ENCODE results near the gene NUDT4. TPM values are rescaled to one million over a fixed set of nuclear protein-coding genes. Genes with fewer than 3 reads are reported as not detected.
"Not testable (repeated sequence)": the region's sequence is repeated elsewhere in the genome, so short reads cannot be mapped to it uniquely, and the experiment has no call there.

Gene NUDT4
- total RNA-seq, 1 experiment from 2014 or later: 21.0 TPM

DNA sequence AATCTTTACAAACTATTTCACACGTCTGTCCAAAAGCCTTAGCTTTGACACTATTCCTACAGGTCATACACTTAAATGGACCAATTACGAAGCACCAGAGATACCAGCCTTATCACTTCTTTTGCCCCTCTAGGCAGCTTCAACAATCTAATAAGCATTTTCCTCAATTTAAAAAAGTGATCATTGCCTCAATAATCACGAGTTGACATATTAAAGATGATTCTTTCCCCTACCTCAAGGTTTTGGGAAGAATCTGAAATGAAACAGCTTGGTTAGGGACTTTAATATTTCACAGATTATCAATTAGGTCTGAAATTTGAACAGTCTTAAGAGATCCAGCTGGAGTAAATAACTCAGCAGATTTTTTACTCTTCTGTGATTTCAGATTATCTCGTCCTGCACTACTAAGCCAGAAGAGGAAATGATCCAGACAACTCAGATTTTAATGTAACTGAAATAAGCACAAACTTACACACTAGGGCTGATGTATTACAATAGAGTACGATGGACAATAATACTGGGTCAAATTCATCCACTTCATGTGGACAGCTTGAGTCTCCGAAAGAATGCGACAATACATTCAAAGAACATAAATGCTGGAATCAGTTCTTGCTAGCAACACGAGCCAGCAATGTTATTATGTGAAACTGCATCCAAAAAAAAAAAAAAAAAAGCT lies 48.1 kb downstream of the NUDT4 start:
- Histone ChIP-seq H4K20me1 (ENCODE audit: insufficient read depth, low read depth, low read length) (peaks cover 92% of the 10 kb centered on the region), H3K9ac (ENCODE audit: low read length) (no peak overlapping the region), H3K9me3 (ENCODE audit: low read length) (no peaks in the 10 kb centered on the region), H3K79me2 (ENCODE audit: low read length) (peaks cover 87% of the 10 kb centered on the region), H3K4me1 (ENCODE audit: low read length) (peaks cover 46% of the 10 kb centered on the region), H3K27ac (ENCODE audit: low read length) (no peak overlapping the region), H3K36me3 (ENCODE audit: insufficient read depth, low read length) (no peaks in the 10 kb centered on the region), H3K4me3 (ENCODE audit: low read length) (no peak overlapping the region), H3K9me2 (replicated peaks; ENCODE audit: insufficient read depth, low read length) (no peaks in the 10 kb centered on the region), H2AFZ (ENCODE audit: low read length) (no peak overlapping the region), H3K4me2 (ENCODE audit: low read depth, low read length, poor library complexity, severe bottlenecking) (no peak overlapping the region), H3K27me3 (ENCODE audit: low read length) (no peaks in the 10 kb centered on the region)
- DNase-seq: no peak

DNA sequence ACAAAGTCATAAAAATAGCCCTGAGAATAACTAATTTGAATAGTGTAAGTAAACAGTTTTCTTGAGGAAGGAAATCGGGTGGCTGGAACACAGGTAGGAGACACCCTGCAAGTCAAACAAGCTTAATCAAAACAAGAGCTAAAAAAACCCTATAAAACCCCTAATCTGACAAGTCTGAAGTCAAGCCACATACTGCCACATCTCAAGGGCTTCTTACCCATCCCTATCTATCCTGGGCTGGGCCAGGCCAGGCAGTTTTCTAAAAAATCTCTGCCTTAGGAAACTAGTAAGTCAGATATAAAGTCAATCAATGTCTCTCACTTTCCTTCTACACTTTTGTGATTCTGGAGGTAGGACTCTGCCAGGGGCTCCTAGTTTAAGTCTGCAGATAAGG lies 48.7 kb downstream of the NUDT4 start:
- Histone ChIP-seq H3K27ac (ENCODE audit: low read length) (no peak overlapping the region), H2AFZ (ENCODE audit: low read length) (no peak overlapping the region), H3K4me1 (ENCODE audit: low read length) (peaks cover 46% of the 10 kb centered on the region), H3K27me3 (ENCODE audit: low read length) (no peaks in the 10 kb centered on the region), H3K36me3 (ENCODE audit: insufficient read depth, low read length) (no peaks in the 10 kb centered on the region), H3K9ac (ENCODE audit: low read length) (no peak overlapping the region), H3K4me2 (ENCODE audit: low read depth, low read length, poor library complexity, severe bottlenecking) (no peak overlapping the region), H3K79me2 (ENCODE audit: low read length) (peaks cover 90% of the 10 kb centered on the region), H3K9me3 (ENCODE audit: low read length) (no peaks in the 10 kb centered on the region), H3K9me2 (replicated peaks; ENCODE audit: insufficient read depth, low read length) (no peaks in the 10 kb centered on the region), H3K4me3 (ENCODE audit: low read length) (no peak overlapping the region), H4K20me1 (ENCODE audit: insufficient read depth, low read depth, low read length) (peaks cover 93% of the 10 kb centered on the region)
- DNase-seq: no peak

DNA sequence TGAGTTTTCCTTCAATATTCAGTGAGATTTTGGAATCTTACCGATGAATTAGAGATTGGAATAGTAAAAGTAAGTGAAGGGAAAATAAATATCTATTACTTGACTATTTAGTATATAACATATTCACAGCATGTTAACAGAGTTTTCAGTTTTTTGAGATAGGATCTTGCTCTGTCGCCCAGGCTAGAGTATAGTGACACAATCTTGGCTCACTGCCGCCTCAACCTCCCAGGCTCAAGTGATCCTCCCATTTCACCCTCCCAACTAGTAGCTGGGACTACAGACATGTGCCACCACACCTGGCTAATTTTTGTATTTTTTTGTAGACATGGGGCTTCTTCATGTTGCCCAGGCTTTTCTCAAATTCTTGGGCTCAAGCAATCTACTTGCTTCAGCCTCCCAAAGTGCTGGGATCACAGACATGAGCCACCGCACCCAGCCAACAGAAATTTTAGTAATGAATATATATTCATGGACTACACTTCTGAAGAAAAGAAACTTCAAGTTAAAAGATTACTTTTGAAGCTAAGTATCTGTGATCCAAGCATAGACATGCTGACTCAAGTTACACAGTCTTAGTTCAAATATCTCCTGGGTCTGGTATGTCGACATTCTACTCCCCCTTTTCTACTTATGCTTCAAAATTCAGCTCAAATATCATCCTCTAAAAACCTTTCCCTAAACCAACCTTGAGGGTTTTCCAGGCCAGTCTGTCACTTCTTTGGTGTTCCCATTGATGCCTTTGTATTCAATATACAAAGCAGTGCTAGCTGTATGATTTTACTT lies 50.2 kb downstream of the NUDT4 start:
- Histone ChIP-seq H3K9ac (ENCODE audit: low read length) (no peak overlapping the region), H3K27ac (ENCODE audit: low read length) (no peak overlapping the region), H3K36me3 (ENCODE audit: insufficient read depth, low read length) (no peaks in the 10 kb centered on the region), H3K4me1 (ENCODE audit: low read length) (peaks cover 33% of the 10 kb centered on the region), H3K4me2 (ENCODE audit: low read depth, low read length, poor library complexity, severe bottlenecking) (no peak overlapping the region), H3K79me2 (ENCODE audit: low read length) (peaks cover 90% of the 10 kb centered on the region), H4K20me1 (ENCODE audit: insufficient read depth, low read depth, low read length) (peaks cover 90% of the 10 kb centered on the region), H3K27me3 (ENCODE audit: low read length) (no peaks in the 10 kb centered on the region), H2AFZ (ENCODE audit: low read length) (no peak overlapping the region), H3K9me2 (replicated peaks; ENCODE audit: insufficient read depth, low read length) (no peaks in the 10 kb centered on the region), H3K9me3 (ENCODE audit: low read length) (no peaks in the 10 kb centered on the region), H3K4me3 (ENCODE audit: low read length) (no peak overlapping the region)
- no peak for DNase-seq

DNA sequence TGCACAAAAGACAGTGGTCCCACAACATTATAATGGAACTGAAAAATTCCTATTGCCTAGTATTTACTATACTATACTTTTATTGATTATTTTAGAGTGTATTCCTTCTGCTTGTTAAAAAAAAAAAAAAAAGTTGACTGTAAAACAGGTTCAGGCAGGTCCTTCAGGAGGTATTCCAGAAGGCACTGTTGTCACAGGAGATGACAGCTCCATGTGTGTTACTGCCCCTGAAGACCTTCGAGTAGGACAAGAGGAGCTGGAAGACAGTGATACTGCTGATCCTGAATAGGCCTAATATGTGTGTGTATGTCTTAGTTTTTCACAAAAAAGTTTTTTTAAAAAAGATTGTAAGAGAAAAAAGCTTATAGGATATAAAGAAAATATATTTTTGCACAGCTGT lies 51.7 kb downstream of the NUDT4 start:
- no peak overlapping the region for H3K4me2 ChIP-seq (ENCODE audit: low read depth, low read length, poor library complexity, severe bottlenecking)
- no peak overlapping the region for H3K4me3 ChIP-seq (ENCODE audit: low read length)
- no peaks in the 10 kb centered on the region for H3K9me3 ChIP-seq (ENCODE audit: low read length)
- no peak for DNase-seq
- peaks cover 22% of the 10 kb centered on the region for H3K4me1 ChIP-seq (ENCODE audit: low read length)
- H4K20me1 ChIP-seq (ENCODE audit: insufficient read depth, low read depth, low read length): peaks cover 89% of the 10 kb centered on the region
- no peak overlapping the region for H2AFZ ChIP-seq (ENCODE audit: low read length)
- H3K27me3 ChIP-seq (ENCODE audit: low read length): no peaks in the 10 kb centered on the region
- H3K79me2 ChIP-seq (ENCODE audit: low read length): peaks cover 90% of the 10 kb centered on the region
- no peak overlapping the region for H3K27ac ChIP-seq (ENCODE audit: low read length)
- no peaks in the 10 kb centered on the region for H3K36me3 ChIP-seq (ENCODE audit: insufficient read depth, low read length)
- H3K9me2 ChIP-seq (replicated peaks; ENCODE audit: insufficient read depth, low read length): no peaks in the 10 kb centered on the region
- H3K9ac ChIP-seq (ENCODE audit: low read length): no peak overlapping the region

DNA sequence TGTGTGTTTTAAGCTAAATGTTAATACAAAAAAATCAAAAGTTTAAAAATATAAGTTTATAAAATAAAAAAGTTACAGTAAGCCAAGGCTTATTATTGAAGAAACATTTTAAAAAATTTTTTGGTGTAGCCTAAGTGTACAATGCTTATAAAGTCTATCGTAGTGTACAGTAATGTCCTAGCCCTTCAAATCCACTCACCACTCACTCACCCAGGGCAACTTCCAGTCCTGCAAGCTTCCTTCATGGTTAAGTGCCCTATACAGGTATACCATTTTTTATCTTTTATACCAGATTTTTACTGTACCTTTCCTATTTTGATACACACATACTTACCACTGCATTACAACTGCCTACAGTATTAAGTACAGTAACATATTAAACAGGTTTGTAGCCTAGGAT lies 52.1 kb downstream of the NUDT4 start:
- Histone ChIP-seq H3K9me2 (replicated peaks; ENCODE audit: insufficient read depth, low read length) (no peaks in the 10 kb centered on the region), H3K9me3 (ENCODE audit: low read length) (no peaks in the 10 kb centered on the region), H3K4me1 (ENCODE audit: low read length) (peaks cover 23% of the 10 kb centered on the region), H4K20me1 (ENCODE audit: insufficient read depth, low read depth, low read length) (peaks cover 88% of the 10 kb centered on the region), H2AFZ (ENCODE audit: low read length) (no peak overlapping the region), H3K79me2 (ENCODE audit: low read length) (peaks cover 89% of the 10 kb centered on the region), H3K27me3 (ENCODE audit: low read length) (no peaks in the 10 kb centered on the region), H3K4me2 (ENCODE audit: low read depth, low read length, poor library complexity, severe bottlenecking) (no peak overlapping the region), H3K36me3 (ENCODE audit: insufficient read depth, low read length) (no peaks in the 10 kb centered on the region), H3K9ac (ENCODE audit: low read length) (no peak overlapping the region), H3K27ac (ENCODE audit: low read length) (no peak overlapping the region), H3K4me3 (ENCODE audit: low read length) (no peak overlapping the region)
- DNase-seq: no peak

DNA sequence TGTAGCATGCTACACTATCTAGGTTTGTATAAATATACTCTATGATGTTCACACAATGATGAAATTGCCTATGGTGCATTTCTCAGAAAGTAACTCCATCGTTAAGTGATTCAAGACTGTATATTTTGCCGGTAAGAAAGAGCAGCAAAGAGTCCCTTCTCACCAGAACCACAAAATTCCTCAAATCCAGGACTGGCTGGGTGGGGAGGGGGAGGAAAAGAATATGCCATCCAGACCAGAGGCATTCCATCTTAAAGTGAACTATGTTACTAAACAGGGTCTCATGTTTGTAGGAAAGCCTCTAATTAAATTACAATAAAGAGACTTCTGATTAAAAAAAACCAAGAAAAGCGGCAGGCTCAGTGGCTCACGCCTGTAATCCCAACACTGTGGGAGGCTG lies 52.6 kb downstream of the NUDT4 start:
- H3K79me2 ChIP-seq (ENCODE audit: low read length): peaks cover 89% of the 10 kb centered on the region
- peaks cover 26% of the 10 kb centered on the region for H3K4me1 ChIP-seq (ENCODE audit: low read length)
- H2AFZ ChIP-seq (ENCODE audit: low read length): no peak overlapping the region
- no peak overlapping the region for H3K4me2 ChIP-seq (ENCODE audit: low read depth, low read length, poor library complexity, severe bottlenecking)
- H3K9me3 ChIP-seq (ENCODE audit: low read length): no peaks in the 10 kb centered on the region
- no peak for DNase-seq
- no peaks in the 10 kb centered on the region for H3K36me3 ChIP-seq (ENCODE audit: insufficient read depth, low read length)
- H3K9me2 ChIP-seq (replicated peaks; ENCODE audit: insufficient read depth, low read length): no peaks in the 10 kb centered on the region
- H3K27me3 ChIP-seq (ENCODE audit: low read length): no peaks in the 10 kb centered on the region
- H4K20me1 ChIP-seq (ENCODE audit: insufficient read depth, low read depth, low read length): peaks cover 88% of the 10 kb centered on the region
- no peak overlapping the region for H3K9ac ChIP-seq (ENCODE audit: low read length)
- H3K27ac ChIP-seq (ENCODE audit: low read length): no peak overlapping the region
- no peak overlapping the region for H3K4me3 ChIP-seq (ENCODE audit: low read length)

DNA sequence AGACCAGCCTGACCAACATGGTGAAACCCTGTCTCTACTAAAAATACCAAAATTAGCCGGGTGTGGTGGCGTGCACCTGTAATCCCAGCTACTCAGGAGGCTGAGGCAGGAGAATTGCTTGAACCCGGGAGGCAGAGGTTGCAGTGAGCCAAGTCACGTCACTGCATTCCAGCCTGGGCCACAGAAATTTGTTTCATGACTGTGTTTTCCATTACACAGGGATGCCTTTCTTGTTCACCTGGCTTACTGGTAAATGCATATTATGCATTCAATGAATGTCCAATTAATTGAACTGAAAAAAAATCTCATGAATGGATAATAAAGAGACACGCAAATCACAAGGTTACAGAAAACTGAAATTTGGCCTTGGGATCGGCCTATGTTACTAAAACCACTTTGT lies 54.3 kb downstream of the NUDT4 start:
- H3K27ac ChIP-seq (ENCODE audit: low read length); H2AFZ ChIP-seq (ENCODE audit: low read length); H3K9me3 ChIP-seq (ENCODE audit: low read length); DNase-seq; H3K4me2 ChIP-seq (ENCODE audit: low read depth, low read length, poor library complexity, severe bottlenecking); H3K4me3 ChIP-seq (ENCODE audit: low read length); H3K9me2 ChIP-seq (replicated peaks; ENCODE audit: insufficient read depth, low read length); H3K9ac ChIP-seq (ENCODE audit: low read length); H3K27me3 ChIP-seq (ENCODE audit: low read length); H3K36me3 ChIP-seq (ENCODE audit: insufficient read depth, low read length): not testable (repeated sequence)
- Histone ChIP-seq H3K4me1 (ENCODE audit: low read length) (peaks cover 28% of the 10 kb centered on the region), H3K79me2 (ENCODE audit: low read length) (peaks cover 89% of the 10 kb centered on the region), H4K20me1 (ENCODE audit: insufficient read depth, low read depth, low read length) (peaks cover 88% of the 10 kb centered on the region)

DNA sequence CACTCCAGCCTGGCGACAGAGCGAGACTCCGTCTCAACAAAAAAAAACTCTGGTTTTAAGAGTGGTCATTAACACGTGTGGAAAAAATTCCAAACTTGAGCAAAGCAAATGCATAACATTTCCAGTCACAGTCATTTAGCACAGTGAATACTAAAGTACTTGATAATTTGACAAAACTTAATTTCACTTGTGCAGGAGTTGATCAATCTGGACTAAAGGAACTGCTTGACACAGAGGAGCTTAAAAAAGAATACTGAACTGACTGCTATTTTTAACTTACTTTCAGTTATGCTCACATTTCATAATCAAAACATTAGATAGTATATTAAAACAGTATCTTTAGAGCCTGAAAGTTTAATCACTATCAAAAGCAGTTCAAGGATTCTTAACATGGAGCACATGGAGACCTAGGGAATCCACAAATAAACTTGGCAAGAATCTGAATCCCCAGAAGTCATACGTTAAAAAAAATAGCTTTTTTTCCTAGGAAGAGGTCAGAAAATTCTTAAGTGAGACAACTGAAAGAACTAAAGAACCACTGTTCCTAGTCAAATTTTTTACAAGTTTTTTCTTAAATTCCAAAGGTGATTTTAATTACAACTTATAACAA lies 56.6 kb downstream of the NUDT4 start:
- peaks cover 88% of the 10 kb centered on the region for H4K20me1 ChIP-seq (ENCODE audit: insufficient read depth, low read depth, low read length)
- H3K4me1 ChIP-seq (ENCODE audit: low read length): peaks cover 52% of the 10 kb centered on the region

More for the DNA sequence above, 56.6 kb downstream of the NUDT4 start:
- no peaks in the 10 kb centered on the region for H3K9me3 ChIP-seq (ENCODE audit: low read length)
- no peak for DNase-seq
- H3K79me2 ChIP-seq (ENCODE audit: low read length): peaks cover 91% of the 10 kb centered on the region
- no peak overlapping the region for H3K4me2 ChIP-seq (ENCODE audit: low read depth, low read length, poor library complexity, severe bottlenecking)
- H3K9me2 ChIP-seq (replicated peaks; ENCODE audit: insufficient read depth, low read length): no peaks in the 10 kb centered on the region
- H2AFZ ChIP-seq (ENCODE audit: low read length): no peak overlapping the region
- no peaks in the 10 kb centered on the region for H3K27me3 ChIP-seq (ENCODE audit: low read length)
- no peak overlapping the region for H3K27ac ChIP-seq (ENCODE audit: low read length)
- H3K9ac ChIP-seq (ENCODE audit: low read length): no peak overlapping the region
- H3K36me3 ChIP-seq (ENCODE audit: insufficient read depth, low read length): no peaks in the 10 kb centered on the region
- H3K4me3 ChIP-seq (ENCODE audit: low read length): no peak overlapping the region
